Astrocyte (in vitro differentiated cells and primary cell): Measurements from ENCODE around the gene FANCD2.
"Not testable (repeated sequence)": the region's sequence is repeated elsewhere in the genome, so short reads cannot be mapped to it uniquely, and the experiment has no call there.

Experiments used
- CTCF ChIP-seq: IDR thresholded peaks from 2 replicates; pipeline ENCODE4 v1.5.1; 2011; ENCODE audit warnings: low read depth, mild to moderate bottlenecking, inconsistent platforms, low read length, moderate library complexity; ENCODE audit not compliant: insufficient read depth
- EZH2 ChIP-seq: IDR thresholded peaks from 2 replicates; pipeline ENCODE4 v1.6.1; 2012; ENCODE audit warnings: mild to moderate bottlenecking, low read length, inconsistent platforms; ENCODE audit not compliant: insufficient read depth

- TF ChIP-seq CTCF, EZH2: not testable (repeated sequence)
Measured at GRCh38 chr3:10091387-10091786, 65.2 kb downstream of the FANCD2 start.
